ENCODE results near the gene GPRC5B. TPM values are rescaled to one million over a fixed set of nuclear protein-coding genes. Genes with fewer than 3 reads are reported as not detected.

Gene GPRC5B
- total and polyA plus RNA-seq, 2 of the 8 experiments (the other 6 are each of a cell fraction or from before 2014, with no cell fraction given) = 106 to 160 TPM

DNA sequence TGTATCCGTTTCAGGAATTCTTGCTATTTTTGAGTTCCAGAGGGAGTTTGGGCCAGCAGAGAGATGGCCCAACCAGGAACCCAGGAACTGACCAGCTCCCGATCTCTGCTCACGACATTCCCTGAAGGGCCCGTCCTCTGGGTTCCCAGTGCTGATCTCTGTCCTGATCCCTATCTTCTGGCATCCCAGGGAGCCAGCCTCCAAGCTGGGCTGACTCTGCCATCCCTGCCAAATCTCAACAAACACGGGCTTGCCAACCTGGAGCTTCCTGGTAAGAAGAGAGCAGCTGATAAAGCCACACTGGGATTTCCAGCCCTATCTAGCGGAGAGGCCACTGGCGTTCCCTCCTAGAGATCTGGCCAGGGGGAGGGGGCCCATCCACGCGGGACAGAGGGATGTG lies 16.2 kb downstream of the GPRC5B start:
- Histone ChIP-seq H3K4me3 (ENCODE audit: extremely low read depth in 1 of 4, insufficient read depth in 2 of 4, low read depth in 3 of 4, low read length in 4 of 4) (no peak overlapping the region), H3K14ac (ENCODE audit: insufficient read length) (no peak overlapping the region), H4K20me1 (replicated peaks in 1 of 2; ENCODE audit: control insufficient read depth in 1 of 2, insufficient read depth in 2 of 2, low read length in 2 of 2) (peaks cover 7 to 24% of the 10 kb centered on the region in 2 experiments), H2AK5ac (ENCODE audit: low read depth, low read length) (no peak overlapping the region), H3K27me3 (replicated peaks in 1 of 4; ENCODE audit: control insufficient read depth in 3 of 4, extremely low read depth in 1 of 4, insufficient read depth in 3 of 4, low read length in 3 of 4) (no peaks in the 10 kb centered on the region), H3K18ac (ENCODE audit: extremely low read depth, low read length) (no peak overlapping the region), H4K91ac (replicated peaks; ENCODE audit: insufficient read length, low read length) (no peak overlapping the region), H2BK15ac (ENCODE audit: low read length) (no peak overlapping the region), H3K4ac (replicated peaks; ENCODE audit: insufficient read length, low read depth, low read length) (no peak overlapping the region), H2BK5ac (ENCODE audit: low read depth, low read length) (no peak overlapping the region), H2AFZ (ENCODE audit: low read length) (no peak overlapping the region), H4K8ac (ENCODE audit: extremely low read depth, insufficient read depth, low read length) (no peak overlapping the region), H3K23me2 (ENCODE audit: low read depth, low read length) (no peaks in the 10 kb centered on the region), H3K27ac (ENCODE audit: low read depth, low read length) (no peak overlapping the region), H2BK12ac (ENCODE audit: low read depth, low read length) (no peak overlapping the region), H3K9ac (replicated peaks in 1 of 4; ENCODE audit: extremely low read depth in 1 of 4, low read depth in 3 of 4, low read length in 3 of 4) (no peak overlapping the region), H3K9me3 (ENCODE audit: insufficient read depth in 2 of 2, low read depth in 1 of 2, low read length in 1 of 2) (no peaks in the 10 kb centered on the region), H3K36me3 (ENCODE audit: control insufficient read depth in 2 of 4, insufficient read depth in 4 of 4, low read length in 3 of 4) (peaks cover 15 to 75% (median 45%) of the 10 kb centered on the region in 4 experiments), H3K4me2 (ENCODE audit: insufficient read depth in 1 of 2, low read depth in 2 of 2, low read length in 2 of 2) (no peak overlapping the region), H3K23ac (ENCODE audit: insufficient read length) (no peak overlapping the region), H2BK20ac (ENCODE audit: low read length) (no peak overlapping the region), H3K56ac (replicated peaks; ENCODE audit: insufficient read length, low read depth, low read length) (no peak overlapping the region), H3K79me2 (ENCODE audit: control insufficient read depth in 1 of 2, insufficient read depth in 2 of 2, low read length in 2 of 2) (peaks cover 0 to 92% of the 10 kb centered on the region in 2 experiments; a peak in 2 of 4 replicates), H3K79me1 (ENCODE audit: low read depth, low read length) (peaks cover 7% of the 10 kb centered on the region), H4K5ac (ENCODE audit: insufficient read length, low read depth, low read length) (no peak overlapping the region), H2BK120ac (replicated peaks; ENCODE audit: low read depth, low read length) (no peak overlapping the region), H3K4me1 (replicated peaks in 1 of 4; ENCODE audit: control insufficient read depth in 3 of 4, insufficient read depth in 4 of 4, low read length in 3 of 4) (peaks cover 0 to 4% (median 0%) of the 10 kb centered on the region in 4 experiments; a peak in 1 of 7 replicates)
- DNase-seq (ENCODE audit: low read depth in 1 of 2, low spot score in 2 of 2) = no peak
- no peak for FAIRE-seq
- POLR2A ChIA-PET (ENCODE audit: partially characterized antibody) = interaction anchor here (1.0 to 1.6 kb wide), 3 partner anchors 8 to 14 kb away, joined by 3 to 9 read pairs (median 6); no protein-coding TSS in a partner anchor
- TF ChIP-seq RNF2 (IDR thresholded peaks at IDR 0.05; ENCODE audit: borderline replicate concordance, low read depth, low read length, missing control alignments, poor library complexity, severe bottlenecking) = no peak
- no peak for TF ChIP-seq FOSL1 (IDR thresholded peaks at IDR 0.05; ENCODE audit: insufficient read depth, low read depth, low read length)
- no peak for TF ChIP-seq CREB1 (IDR thresholded peaks at IDR 0.05)
- TF ChIP-seq, protein P1, sequence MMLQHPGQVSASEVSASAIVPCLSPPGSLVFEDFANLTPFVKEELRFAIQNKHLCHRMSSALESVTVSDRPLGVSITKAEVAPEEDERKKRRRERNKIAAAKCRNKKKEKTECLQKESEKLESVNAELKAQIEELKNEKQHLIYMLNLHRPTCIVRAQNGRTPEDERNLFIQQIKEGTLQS (IDR thresholded peaks at IDR 0.05; ENCODE audit: insufficient read depth, low read depth, low read length) = no peak
- TF ChIP-seq MAFK (IDR thresholded peaks at IDR 0.05; ENCODE audit: low read depth, low read length) = no peak
- no peak for TF ChIP-seq JUN (IDR thresholded peaks at IDR 0.05; ENCODE audit: low read depth, low read length)
- CTCF ChIA-PET (ENCODE audit: partially characterized antibody) = interaction anchor here (0.5 to 1.7 kb wide), 3 partner anchors 16 to 215 kb away, joined by 3 to 5 read pairs (median 4); no protein-coding TSS in a partner anchor
- 94% methylated on average over 9 of the region's 9 CpGs; no CpG with 5 or more reads in 1 of the 2 experiments for WGBS, 2 experiments (ENCODE audit: extremely low coverage in 1 of 2, insufficient coverage in 1 of 2, insufficient read length in 1 of 2, insufficient replicate concordance in 2 of 2, low coverage in 1 of 2, low lambda C conversion rate in 2 of 2, missing lambda C conversion rate in 1 of 2)
